MM.1S (cell line): ENCODE data around the gene STARD8.

Source experiments
- DNase-seq: peaks from one replicate; pipeline ENCODE4 v3.0.0-alpha.2; 2015
- H2AFZ ChIP-seq: fragments of 300-600 bp; sonication (generic); 2 replicates; pipeline ENCODE4 v1.6.0; 2016; ENCODE audit warnings: antibody characterized with exemption, low read length
- H3F3A ChIP-seq: fragments of 300-600 bp; sonication (generic); 2 replicates; pipeline ENCODE4 v1.6.1; 2016; ENCODE audit warnings: mild to moderate bottlenecking, antibody characterized with exemption, low read length, moderate library complexity, mixed read lengths; ENCODE audit not compliant: insufficient read depth
- H3K27ac ChIP-seq: fragments of 300-600 bp; sonication (generic); 2 replicates; pipeline ENCODE4 v1.5.1; 2016; ENCODE audit warnings: mild to moderate bottlenecking, low read length
- H3K27me3 ChIP-seq: fragments of 300-600 bp; sonication (generic); replicated peaks from 2 replicates; pipeline ENCODE4 v1.6.0; 2016; ENCODE audit warnings: low read length; ENCODE audit not compliant: insufficient read depth
- H3K36me3 ChIP-seq: fragments of 300-600 bp; sonication (generic); replicated peaks from 2 replicates; pipeline ENCODE4 v1.6.1; 2016; ENCODE audit warnings: mild to moderate bottlenecking, low read length, mixed read lengths; ENCODE audit not compliant: insufficient read depth
- H3K4me1 ChIP-seq: fragments of 300-600 bp; sonication (generic); 2 replicates; pipeline ENCODE4 v1.6.1; 2016; ENCODE audit warnings: low read length, mixed read lengths
- H3K4me2 ChIP-seq: fragments of 300-600 bp; sonication (generic); 2 replicates; pipeline ENCODE4 v1.6.0; 2016; ENCODE audit warnings: low read depth, low read length
- H3K4me3 ChIP-seq: fragments of 300-600 bp; sonication (generic); 2 replicates; pipeline ENCODE4 v1.5.1; 2016; ENCODE audit warnings: low read length, mixed read lengths
- H3K79me2 ChIP-seq: fragments of 300-600 bp; sonication (generic); 2 replicates; pipeline ENCODE4 v1.6.1; 2016; ENCODE audit warnings: mixed run types, low read length, mixed read lengths
- H3K9ac ChIP-seq: fragments of 300-600 bp; sonication (generic); 2 replicates; pipeline ENCODE4 v1.6.1; 2016; ENCODE audit warnings: low read length, mixed read lengths
- H3K9me2 ChIP-seq: fragments of 300-600 bp; sonication (generic); replicated peaks from 2 replicates; pipeline ENCODE4 v1.6.1; 2016; ENCODE audit warnings: mild to moderate bottlenecking, low read length, mixed read lengths; ENCODE audit not compliant: insufficient read depth
- H3K9me3 ChIP-seq: fragments of 300-600 bp; sonication (generic); replicated peaks from 2 replicates; pipeline ENCODE4 v1.6.1; 2016; ENCODE audit warnings: mild to moderate bottlenecking, low read length, mixed read lengths; ENCODE audit not compliant: insufficient read depth
- H4K20me1 ChIP-seq: fragments of 300-600 bp; sonication (generic); 2 replicates; pipeline ENCODE4 v1.6.1; 2016; ENCODE audit warnings: mild to moderate bottlenecking, low read length, moderate library complexity, mixed read lengths; ENCODE audit not compliant: insufficient read depth
- CTCF ChIP-seq: fragments of 300-600 bp; sonication (generic); IDR thresholded peaks from 2 replicates; pipeline ENCODE4 v1.5.1; 2016; ENCODE audit warnings: antibody characterized with exemption, low read length, mixed read lengths
- EZH2 ChIP-seq: fragments of 300-600 bp; sonication (generic); optimal IDR thresholded peaks from 2 replicates; pipeline ENCODE3; 2017; ENCODE audit warnings: low read depth, mild to moderate bottlenecking, antibody characterized with exemption, low read length, mixed read lengths
- EZH2phosphoT487 ChIP-seq: fragments of 300-600 bp; sonication (generic); IDR thresholded peaks from 2 replicates; pipeline ENCODE4 v1.6.1; 2018; ENCODE audit warnings: antibody characterized with exemption, low read length

Gene STARD8

GRCh38 chrX:68719904-68720614 is 72.6 kb downstream of the STARD8 start:
- peak; percentile 6 for DNase-seq
- TF ChIP-seq EZH2 (no peak), CTCF (no peak), EZH2phosphoT487 (no peak)

GRCh38 chrX:68720851-68721250 is 73.4 kb downstream of the STARD8 start:
- no peak overlapping the region for H2AFZ ChIP-seq
- DNase-seq = no peak
- TF ChIP-seq EZH2 (no peak), EZH2phosphoT487 (no peak), CTCF (no peak)
- H3K79me2 ChIP-seq = no peaks in the 10 kb centered on the region
- no peak overlapping the region for H3K4me3 ChIP-seq
- no peaks in the 10 kb centered on the region for H4K20me1 ChIP-seq
- no peaks in the 10 kb centered on the region for H3K9me2 ChIP-seq
- H3K9me3 ChIP-seq = no peaks in the 10 kb centered on the region
- H3K27ac ChIP-seq = no peak overlapping the region
- no peak overlapping the region for H3K9ac ChIP-seq
- no peaks in the 10 kb centered on the region for H3K36me3 ChIP-seq
- H3K4me1 ChIP-seq = no peaks in the 10 kb centered on the region
- H3F3A ChIP-seq = no peaks in the 10 kb centered on the region
- H3K27me3 ChIP-seq = no peaks in the 10 kb centered on the region
- H3K4me2 ChIP-seq = no peak overlapping the region

More at GRCh38 chrX:68719904-68720614, 72.6 kb downstream of the STARD8 start:
- H3K27me3 ChIP-seq = no peaks in the 10 kb centered on the region
- H3K79me2 ChIP-seq = no peaks in the 10 kb centered on the region
- H3K9ac ChIP-seq = no peak overlapping the region
- no peak overlapping the region for H3K27ac ChIP-seq
- no peaks in the 10 kb centered on the region for H3K4me1 ChIP-seq
- no peaks in the 10 kb centered on the region for H3K9me2 ChIP-seq
- H3K4me2 ChIP-seq = no peak overlapping the region
- H3K4me3 ChIP-seq = no peak overlapping the region
- H4K20me1 ChIP-seq = no peaks in the 10 kb centered on the region
- H2AFZ ChIP-seq = no peak overlapping the region
- H3F3A ChIP-seq = no peaks in the 10 kb centered on the region
- H3K36me3 ChIP-seq = no peaks in the 10 kb centered on the region
- H3K9me3 ChIP-seq = no peaks in the 10 kb centered on the region

DNA sequence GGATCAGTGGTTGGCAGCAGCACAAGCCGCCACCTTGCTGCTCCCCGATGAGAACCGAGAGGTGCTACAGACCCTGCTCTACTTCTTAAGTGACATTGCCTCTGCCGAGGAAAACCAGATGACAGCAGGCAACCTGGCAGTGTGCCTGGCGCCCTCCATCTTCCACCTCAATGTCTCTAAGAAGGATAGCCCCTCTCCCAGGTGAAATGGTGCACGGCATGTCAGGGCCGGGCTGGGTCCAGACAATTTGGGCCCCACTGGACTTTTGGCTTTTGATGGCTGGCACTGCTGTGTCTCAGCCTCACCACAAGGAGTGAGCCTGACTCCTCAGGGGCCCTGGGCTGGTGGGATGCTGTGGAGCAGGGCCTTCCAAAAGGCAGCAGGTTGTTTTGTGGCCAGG is 74.1 kb downstream of the STARD8 start:
- Histone ChIP-seq H3K9me3 (no peaks in the 10 kb centered on the region), H3K79me2 (no peaks in the 10 kb centered on the region), H3K27ac (no peak overlapping the region), H3K9ac (no peak overlapping the region), H3K36me3 (no peaks in the 10 kb centered on the region), H3K9me2 (no peaks in the 10 kb centered on the region), H3K27me3 (no peaks in the 10 kb centered on the region), H3K4me2 (no peak overlapping the region), H3K4me1 (no peaks in the 10 kb centered on the region), H2AFZ (no peak overlapping the region), H3K4me3 (no peak overlapping the region), H3F3A (no peaks in the 10 kb centered on the region), H4K20me1 (no peaks in the 10 kb centered on the region)
- TF ChIP-seq EZH2 = no peak
- DNase-seq = no peak
